SH-SY5Y (cell line): ENCODE results near the gene DLG2.

Source experiments
- GATA2 ChIP-seq: IDR thresholded peaks from 2 replicates; pipeline ENCODE4 v1.6.1; 2011; ENCODE audit warnings: mild to moderate bottlenecking, low read depth, low read length
- GATA3 ChIP-seq: IDR thresholded peaks from 2 replicates; pipeline ENCODE4 v1.6.1; 2011; ENCODE audit warnings: low read depth, mild to moderate bottlenecking, low read length, moderate library complexity

- TF ChIP-seq GATA2 (no peak), GATA3 (no peak)
These were observed 820.8 kb downstream of the DLG2 start for GRCh38 chr11:84806354-84806753.
